H1 (cell line): ENCODE results near the gene ADARB2. TPM values are rescaled to one million over a fixed set of nuclear protein-coding genes. Genes with fewer than 3 reads are reported as not detected.

ENCODE experiments used
- CBX8 ChIP-seq: fragments of 300-800, 300-1000 bp; sonication (generic); IDR thresholded peaks from 2 replicates; pipeline ENCODE4 v1.7.1; 2016; ENCODE audit warnings: low read depth, low read length, borderline replicate concordance
- GTF2F1 ChIP-seq: IDR thresholded peaks from 2 replicates; pipeline ENCODE4 v1.6.1; 2012; ENCODE audit warnings: low read depth, low read length, improper control_type of control experiment, borderline replicate concordance
- KDM5A ChIP-seq: fragments of 200-600 bp; IDR thresholded peaks from 2 replicates; pipeline ENCODE4 v1.7.1; 2012; ENCODE audit warnings: mild to moderate bottlenecking, low read length, inconsistent platforms, mixed read lengths
- SP1 ChIP-seq: IDR thresholded peaks from 2 replicates; pipeline ENCODE4 v1.6.1; 2011; ENCODE audit warnings: low read depth, low read length
- TBP ChIP-seq: IDR thresholded peaks from 2 replicates; pipeline ENCODE4 v1.6.1; 2011; ENCODE audit warnings: low read depth, low read length, improper control_type of control experiment
- USF2 ChIP-seq: IDR thresholded peaks from 2 replicates; pipeline ENCODE4 v1.6.1; 2011; ENCODE audit warnings: low read length, improper control_type of control experiment
- ZNF274 ChIP-seq: IDR thresholded peaks from 2 replicates; pipeline ENCODE4 v1.7.0; 2012; ENCODE audit warnings: low read length, borderline replicate concordance; ENCODE audit errors: extremely low read depth
- polyA plus RNA-seq, 7 experiments: library from polyadenylated mRNA; depleted of rRNA in 3 of 7; stranded (reverse) in 5 of 7; unstranded in 2 of 7; fragments of >200 nt in 5 of 7; fragments of 200-250 nt in 2 of 7; gene quantifications; 1 replicate in 5 of 7; 2 replicates in 1 of 7; 4 replicates in 1 of 7; pipeline versions ENCODE4 v1.2.1 to v1.2.3, GENCODE V29; 2011 to 2013; ENCODE audit warnings: missing spikeins in 2 of 7, mixed read lengths in 2 of 7
- total RNA-seq: library from RNA; stranded (reverse); fragmentation: NEBNext Ultra II Directional; extraction: Animal tissue kit (Norgen Biotek cat#: 25700); gene quantifications from 2 replicates; pipeline ENCODE4 v1.2.1, GENCODE V29; 2021

ADARB2 gene
- total and polyA plus RNA-seq, 2 of the 8 experiments (the other 6 are each of a cell fraction or from before 2014, with no cell fraction given), result 2.2 to 2.8 TPM

GRCh38 chr10:1197384-1197783 lies 539.9 kb downstream of the ADARB2 start (continued):
- no peak for TF ChIP-seq ZNF274
- no peak for TF ChIP-seq GTF2F1
- no peak for TF ChIP-seq USF2
- no peak for TF ChIP-seq TBP
- TF ChIP-seq KDM5A, result no peak
- TF ChIP-seq SP1, result no peak
- TF ChIP-seq CBX8, result no peak
- TF ChIP-seq, all 59 proteins: peak for 0
